CD4-positive, CD25-positive, alpha-beta regulatory T cell (primary cell): Measurements from ENCODE around the gene RASSF9. TPM values are rescaled to one million over a fixed set of nuclear protein-coding genes. Genes with fewer than 3 reads are reported as not detected.

Experiments
- ATAC-seq, 2 donors: fragments of 150-1000 bp; cut with Tn5 transposase; one replicate each; pipeline ENCODE4 v1.10.0; 2021; ENCODE audit warnings: low read depth in 2 of 2, moderate number of reproducible peaks in 2 of 2, moderate library complexity in 1 of 2
- DNase-seq, 3 donors: peaks; one replicate each; pipeline versions ENCODE4 v3.0.0 to v3.0.0-alpha.2; 2012 to 2022; ENCODE audit warnings: mixed read lengths in 1 of 3
- H3K27ac ChIP-seq: one replicate; pipeline ENCODE4 v1.7.0; 2013; ENCODE audit warnings: mild to moderate bottlenecking, low read length; ENCODE audit not compliant: insufficient read depth, poor library complexity, severe bottlenecking
- H3K27me3 ChIP-seq: one replicate; pipeline ENCODE4 v1.7.0; 2013; ENCODE audit warnings: low read length; ENCODE audit not compliant: control insufficient read depth, insufficient read depth
- H3K36me3 ChIP-seq: one replicate; pipeline ENCODE4 v1.7.0; 2013; ENCODE audit warnings: mild to moderate bottlenecking, low read length, moderate library complexity; ENCODE audit not compliant: control insufficient read depth, insufficient read depth
- H3K4me1 ChIP-seq: 2 replicates; pipeline ENCODE4 v1.7.0; 2013; ENCODE audit warnings: mild to moderate bottlenecking, low read length; ENCODE audit not compliant: insufficient read depth, control insufficient read depth, poor library complexity, severe bottlenecking
- H3K4me3 ChIP-seq: one replicate; pipeline ENCODE4 v1.7.0; 2013; ENCODE audit warnings: low read depth, mild to moderate bottlenecking, low read length, moderate library complexity
- H3K9me3 ChIP-seq, 2 experiments: 1 replicate in 1 of 2; 2 replicates in 1 of 2; pipeline ENCODE4 v1.7.0; 2013; ENCODE audit warnings: low read length in 2 of 2, mild to moderate bottlenecking in 1 of 2, moderate library complexity in 1 of 2; ENCODE audit not compliant: control insufficient read depth in 2 of 2
- H3K27ac Mint-ChIP-seq, 3 donors: one replicate each; pipeline ENCODE4 v1.8.0; 2020 to 2022; ENCODE audit warnings: mild to moderate bottlenecking in 3 of 3, mixed read lengths in 3 of 3, moderate library complexity in 2 of 3
- H3K27me3 Mint-ChIP-seq: one replicate; pipeline ENCODE4 v1.8.0; 2022; ENCODE audit warnings: mild to moderate bottlenecking, mixed read lengths
- H3K36me3 Mint-ChIP-seq: one replicate; pipeline ENCODE4 v1.8.0; 2020; ENCODE audit warnings: mixed read lengths
- H3K4me1 Mint-ChIP-seq, 4 donors: one replicate each; pipeline ENCODE4 v1.8.0; 2020 to 2022; ENCODE audit warnings: mixed read lengths in 4 of 4, mild to moderate bottlenecking in 1 of 4
- H3K4me3 Mint-ChIP-seq, 4 donors: one replicate each; pipeline ENCODE4 v1.8.0; 2020 to 2022; ENCODE audit warnings: mild to moderate bottlenecking in 4 of 4, mixed read lengths in 4 of 4, moderate library complexity in 3 of 4
- H3K9me3 Mint-ChIP-seq, 7 donors: one replicate each; pipeline ENCODE4 v1.8.0; 2020 to 2022; ENCODE audit warnings: mixed read lengths in 7 of 7, mild to moderate bottlenecking in 3 of 7, moderate library complexity in 2 of 7
- polyA plus RNA-seq, 4 donors: library from polyadenylated mRNA; unstranded; fragments of 300-500 nt; fragmentation: Illumina TruSeq; gene quantifications; one replicate each; pipeline ENCODE4 v1.2.3, GENCODE V29; 2021
- total RNA-seq: library from RNA; stranded (reverse); gene quantifications from one replicate; pipeline ENCODE4 v1.2.3, GENCODE V29; 2022

RASSF9 gene
- total and polyA plus RNA-seq, 5 donors from 2014 or later: not detected

DNA sequence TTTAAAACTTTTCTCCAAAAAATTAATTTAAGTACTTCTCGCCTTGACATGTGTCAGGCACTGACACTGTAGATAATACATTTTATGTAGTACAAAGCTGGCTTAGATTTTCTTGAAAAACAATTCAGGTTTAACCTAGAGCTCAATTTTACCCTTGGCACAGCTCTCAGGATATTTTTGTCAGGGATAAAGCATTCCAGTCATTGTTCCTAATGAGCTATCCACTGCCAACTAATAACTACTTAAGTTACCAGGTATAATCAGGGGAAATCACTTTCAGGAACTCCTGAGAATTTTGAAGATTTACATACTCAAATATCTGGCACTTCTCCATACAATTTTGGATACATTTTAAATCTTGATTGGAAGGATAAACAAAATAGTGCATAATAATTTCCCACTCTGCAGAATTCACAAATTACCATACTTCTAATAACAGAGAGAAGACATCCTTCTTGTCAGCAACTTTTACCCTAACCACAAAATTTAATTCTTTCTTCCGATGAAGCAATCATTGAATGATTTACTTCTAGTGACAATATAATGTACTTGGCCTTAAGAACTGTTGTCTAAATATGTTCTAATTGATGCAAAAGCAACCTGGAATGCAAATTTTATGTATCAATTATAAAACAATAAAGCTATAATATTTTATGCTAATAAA lies 4.8 kb downstream of the RASSF9 start:
- Histone ChIP-seq H3K27me3 (no peaks in the 10 kb centered on the region), H3K36me3 (no peaks in the 10 kb centered on the region), H3K27ac (no peak overlapping the region), H3K9me3 (peaks cover 0 to 2% of the 10 kb centered on the region in 2 experiments), H3K4me1 (no peaks in the 10 kb centered on the region), H3K4me3 (no peak overlapping the region)
- H3K9me3 Mint-ChIP-seq: peaks cover 0 to 13% (median 4%) of the 10 kb centered on the region in 7 donors
- no peaks in the 10 kb centered on the region for H3K27me3 Mint-ChIP-seq
- no peak overlapping the region for H3K27ac Mint-ChIP-seq
- DNase-seq: no peak
- H3K4me3 Mint-ChIP-seq: no peak overlapping the region
- H3K36me3 Mint-ChIP-seq: no peaks in the 10 kb centered on the region
- no peaks in the 10 kb centered on the region for H3K4me1 Mint-ChIP-seq
- no peak for ATAC-seq

DNA sequence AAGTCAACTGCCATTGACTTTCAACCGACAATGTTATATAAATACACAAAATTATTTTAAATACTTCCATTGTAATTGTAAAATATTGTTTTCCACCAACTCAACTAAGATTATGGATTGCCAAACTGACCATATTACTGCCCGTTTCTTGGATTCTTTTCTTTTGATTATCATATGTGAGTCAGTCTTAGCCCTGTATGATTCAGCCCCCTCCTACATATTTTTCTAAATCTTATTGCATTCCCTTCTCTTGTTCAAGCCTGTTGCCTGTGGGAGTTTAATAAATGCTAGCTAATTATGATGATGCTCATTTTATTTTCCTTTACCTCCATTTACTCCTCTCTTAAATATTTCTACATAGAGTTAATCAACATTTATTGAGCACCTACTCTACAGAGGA lies 6.8 kb downstream of the RASSF9 start:
- Mint-ChIP-seq H3K27ac (no peak overlapping the region), H3K27me3 (no peaks in the 10 kb centered on the region), H3K9me3 (peaks cover 0 to 21% (median 5%) of the 10 kb centered on the region in 7 donors), H3K36me3 (no peaks in the 10 kb centered on the region), H3K4me1 (no peaks in the 10 kb centered on the region), H3K4me3 (no peak overlapping the region)
- ATAC-seq (no peak), DNase-seq (no peak)
- H3K9me3 ChIP-seq: peaks cover 0 to 2% of the 10 kb centered on the region in 2 experiments
- H3K4me1 ChIP-seq: no peaks in the 10 kb centered on the region
- no peak overlapping the region for H3K27ac ChIP-seq
- no peaks in the 10 kb centered on the region for H3K36me3 ChIP-seq
- H3K4me3 ChIP-seq: no peak overlapping the region
- H3K27me3 ChIP-seq: no peaks in the 10 kb centered on the region

DNA sequence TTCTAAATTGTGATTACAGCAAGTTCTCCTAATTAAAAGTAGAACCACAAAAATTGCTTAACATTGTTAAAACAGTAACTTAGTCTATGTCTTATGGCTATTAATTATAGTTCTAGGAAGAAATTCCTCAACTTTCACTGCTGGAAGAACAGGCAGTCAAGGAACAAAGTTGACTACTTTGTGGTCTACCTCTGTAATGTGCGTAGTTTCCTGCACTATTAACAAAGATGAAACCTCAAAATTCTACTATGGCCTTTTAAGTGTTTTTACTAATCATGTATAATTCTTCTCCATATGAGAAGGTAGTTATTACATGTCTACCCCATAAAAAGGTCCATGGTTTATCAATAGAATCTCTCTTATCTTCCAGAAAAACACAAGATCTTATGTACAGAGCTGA lies 7.6 kb downstream of the RASSF9 start:
- no peak for ATAC-seq
- Histone ChIP-seq H3K4me3 (no peak overlapping the region), H3K4me1 (no peaks in the 10 kb centered on the region), H3K9me3 (peaks cover 0 to 2% of the 10 kb centered on the region in 2 experiments), H3K27me3 (no peaks in the 10 kb centered on the region), H3K36me3 (no peaks in the 10 kb centered on the region), H3K27ac (no peak overlapping the region)
- DNase-seq: no peak
- Mint-ChIP-seq H3K9me3 (peaks cover 0 to 21% (median 8%) of the 10 kb centered on the region in 7 donors), H3K27me3 (no peaks in the 10 kb centered on the region), H3K4me3 (no peak overlapping the region), H3K36me3 (no peaks in the 10 kb centered on the region), H3K27ac (no peak overlapping the region), H3K4me1 (no peaks in the 10 kb centered on the region)

DNA sequence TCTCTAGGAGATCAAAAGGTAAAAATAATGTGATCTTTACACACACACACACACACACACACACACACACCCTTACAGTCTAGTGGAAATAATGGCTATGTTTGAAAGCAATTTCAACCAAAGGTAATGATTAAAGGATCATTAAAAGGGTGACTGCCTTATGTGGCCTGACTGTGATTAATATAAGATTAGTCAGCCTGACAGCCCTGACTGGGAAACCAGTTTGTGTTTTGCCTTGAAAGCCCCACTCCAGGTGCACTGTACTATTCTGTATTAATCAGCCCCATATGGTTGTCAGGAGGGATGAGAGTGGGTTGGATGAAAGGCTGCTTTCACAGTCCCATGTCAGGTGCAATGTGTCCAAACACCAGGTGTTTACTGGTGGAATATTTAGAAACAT lies 10.5 kb downstream of the RASSF9 start:
- H3K36me3 Mint-ChIP-seq: no peaks in the 10 kb centered on the region
- no peak overlapping the region for H3K4me3 ChIP-seq
- H3K36me3 ChIP-seq: no peaks in the 10 kb centered on the region
- no peak overlapping the region for H3K4me3 Mint-ChIP-seq
- peaks cover 0 to 2% of the 10 kb centered on the region in 2 experiments for H3K9me3 ChIP-seq
- no peak for ATAC-seq
- no peaks in the 10 kb centered on the region for H3K4me1 Mint-ChIP-seq
- no peaks in the 10 kb centered on the region for H3K27me3 ChIP-seq
- no peaks in the 10 kb centered on the region for H3K4me1 ChIP-seq
- H3K9me3 Mint-ChIP-seq: peaks cover 0 to 21% (median 9%) of the 10 kb centered on the region in 7 donors
- no peak for DNase-seq
- no peaks in the 10 kb centered on the region for H3K27me3 Mint-ChIP-seq
- H3K27ac ChIP-seq: no peak overlapping the region
- no peak overlapping the region for H3K27ac Mint-ChIP-seq

DNA sequence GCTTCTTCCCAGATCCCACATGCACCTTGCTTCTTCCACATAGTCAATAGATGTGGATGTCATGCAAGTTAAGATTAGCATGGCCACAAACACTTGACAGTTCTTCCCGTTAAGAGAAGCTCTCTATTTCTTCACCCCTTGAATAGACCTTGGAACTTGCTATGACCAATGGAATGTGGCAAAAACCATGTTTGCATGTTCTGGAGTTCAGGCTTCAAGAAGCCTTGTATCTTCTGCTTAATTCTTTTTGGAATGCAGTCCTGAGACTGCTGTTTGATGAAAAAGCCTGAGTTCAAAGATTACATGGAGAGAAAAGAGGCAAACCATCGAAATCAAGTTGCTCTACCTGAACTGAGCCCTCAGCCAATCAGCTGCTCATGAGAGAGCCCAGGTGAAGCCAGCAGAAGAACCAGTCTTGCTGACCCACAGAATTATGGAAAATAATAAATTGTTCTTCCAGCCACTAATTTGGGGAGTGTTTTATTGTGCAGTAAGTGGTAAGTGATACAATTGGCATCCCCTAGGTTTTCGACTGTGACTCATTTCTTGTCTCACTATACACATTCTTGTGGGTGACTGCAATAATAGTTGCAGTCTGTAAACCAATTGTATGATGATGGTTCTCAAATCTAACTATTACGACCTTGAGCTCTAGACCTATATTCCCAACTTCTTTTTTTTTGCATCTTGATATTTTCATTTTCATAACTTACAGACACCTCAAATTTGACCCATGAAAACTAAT lies 12.6 kb downstream of the RASSF9 start:
- ATAC-seq (no peak), DNase-seq (no peak)
- Histone ChIP-seq H3K27me3 (no peaks in the 10 kb centered on the region), H3K9me3 (no peaks in the 10 kb centered on the region), H3K36me3 (no peaks in the 10 kb centered on the region), H3K4me3 (no peak overlapping the region), H3K4me1 (no peaks in the 10 kb centered on the region), H3K27ac (no peak overlapping the region)
- Mint-ChIP-seq H3K4me1 (no peaks in the 10 kb centered on the region), H3K36me3 (no peaks in the 10 kb centered on the region), H3K4me3 (no peak overlapping the region), H3K27ac (no peak overlapping the region), H3K27me3 (no peaks in the 10 kb centered on the region), H3K9me3 (peaks cover 0 to 19% (median 9%) of the 10 kb centered on the region in 7 donors)

DNA sequence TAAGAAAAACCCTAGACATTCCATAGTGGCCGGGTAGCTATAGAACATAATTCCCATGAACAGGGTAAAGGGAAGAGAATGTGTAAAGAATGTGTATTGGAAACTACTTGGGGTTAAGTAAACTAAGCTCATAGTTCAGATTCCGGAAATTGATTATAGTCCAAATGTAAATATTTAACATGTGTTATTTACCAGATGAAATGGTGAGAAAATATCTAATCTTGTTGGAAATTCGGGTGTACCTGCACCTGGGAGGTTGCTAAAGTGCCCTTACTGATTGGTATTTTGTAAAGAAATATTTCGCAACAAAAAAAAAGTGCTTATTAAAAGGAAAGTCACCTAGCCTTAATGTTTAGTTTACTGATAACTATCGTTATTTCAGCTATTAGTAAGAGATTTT lies 14.4 kb downstream of the RASSF9 start:
- Histone ChIP-seq H3K27me3 (no peaks in the 10 kb centered on the region), H3K36me3 (no peaks in the 10 kb centered on the region), H3K4me3 (no peak overlapping the region), H3K27ac (no peak overlapping the region), H3K9me3 (no peaks in the 10 kb centered on the region), H3K4me1 (no peaks in the 10 kb centered on the region)
- DNase-seq: no peak
- peaks cover 0 to 15% (median 8%) of the 10 kb centered on the region in 7 donors for H3K9me3 Mint-ChIP-seq
- H3K27me3 Mint-ChIP-seq: no peaks in the 10 kb centered on the region
- peak overlapping the region in 1 of 4 donors; percentile 48 for H3K4me3 Mint-ChIP-seq
- H3K36me3 Mint-ChIP-seq: no peaks in the 10 kb centered on the region
- no peak for ATAC-seq
- no peaks in the 10 kb centered on the region for H3K4me1 Mint-ChIP-seq
- H3K27ac Mint-ChIP-seq: no peak overlapping the region

DNA sequence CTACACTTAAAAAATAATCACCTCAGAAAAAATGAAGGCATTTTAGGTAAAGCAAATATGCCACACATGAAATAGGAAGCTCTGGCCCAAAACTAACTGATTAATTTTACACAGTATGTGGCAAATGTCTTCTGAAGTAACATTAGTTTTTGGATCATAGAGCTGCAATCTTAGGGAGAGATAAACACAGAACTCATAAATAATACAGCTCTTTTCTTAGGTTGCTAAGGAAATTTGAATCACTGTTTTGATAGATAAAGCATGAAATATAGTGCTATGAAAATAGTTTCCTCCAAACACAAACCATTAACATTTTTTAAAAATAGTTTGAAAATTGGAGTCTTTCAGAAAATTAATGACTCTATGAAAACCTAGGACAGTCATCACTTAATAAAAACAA lies 15.0 kb downstream of the RASSF9 start:
- ATAC-seq: no peak
- no peak overlapping the region for H3K27ac Mint-ChIP-seq
- no peaks in the 10 kb centered on the region for H3K27me3 Mint-ChIP-seq
- H3K36me3 ChIP-seq: no peaks in the 10 kb centered on the region
- H3K27ac ChIP-seq: no peak overlapping the region
- no peaks in the 10 kb centered on the region for H3K4me1 Mint-ChIP-seq
- H3K4me3 Mint-ChIP-seq: no peak overlapping the region
- H3K36me3 Mint-ChIP-seq: no peaks in the 10 kb centered on the region
- H3K27me3 ChIP-seq: no peaks in the 10 kb centered on the region
- no peaks in the 10 kb centered on the region for H3K9me3 ChIP-seq
- H3K9me3 Mint-ChIP-seq: peaks cover 0 to 15% (median 6%) of the 10 kb centered on the region in 7 donors
- H3K4me3 ChIP-seq: no peak overlapping the region
- DNase-seq: no peak
- no peaks in the 10 kb centered on the region for H3K4me1 ChIP-seq

DNA sequence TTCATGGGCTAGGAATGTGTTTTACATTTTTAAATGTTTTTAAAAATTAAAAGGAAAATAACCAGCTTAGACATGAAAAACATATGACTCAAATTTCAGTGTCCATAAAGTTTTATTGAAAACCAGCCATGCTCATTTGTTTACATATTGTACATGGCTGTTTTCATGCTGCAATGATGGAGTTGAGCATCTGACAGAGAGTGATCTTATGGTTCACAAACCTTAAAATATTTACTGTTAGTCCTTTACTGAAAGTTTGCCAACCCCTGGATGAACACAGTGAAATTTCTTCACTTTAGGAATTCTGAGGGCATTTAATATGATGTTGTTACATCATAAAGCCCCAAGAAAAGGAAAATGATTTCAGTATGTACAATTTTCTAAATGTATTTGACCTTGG lies 16.1 kb downstream of the RASSF9 start:
- no peaks in the 10 kb centered on the region for H3K27me3 ChIP-seq
- Mint-ChIP-seq H3K4me3 (no peak overlapping the region), H3K27me3 (no peaks in the 10 kb centered on the region), H3K27ac (no peak overlapping the region), H3K9me3 (peaks cover 0 to 17% (median 7%) of the 10 kb centered on the region in 7 donors), H3K4me1 (no peaks in the 10 kb centered on the region), H3K36me3 (no peaks in the 10 kb centered on the region)
- H3K27ac ChIP-seq: no peak overlapping the region
- H3K9me3 ChIP-seq: no peaks in the 10 kb centered on the region
- no peak overlapping the region for H3K4me3 ChIP-seq
- no peaks in the 10 kb centered on the region for H3K4me1 ChIP-seq
- H3K36me3 ChIP-seq: no peaks in the 10 kb centered on the region
- DNase-seq (no peak), ATAC-seq (no peak)
